Ovary (tissue), 3 donors: ENCODE results near the gene KRT80.

Experiments
- CTCF ChIP-seq, 3 donors: fragments of 450-650 bp in 2 of 3; fragments of 200-600 bp in 1 of 3; IDR thresholded peaks; one replicate each; pipeline versions ENCODE4 v1.5.1 to v1.8.0; 2016 to 2022; ENCODE audit warnings: antibody characterized with exemption in 3 of 3, mild to moderate bottlenecking in 1 of 3
- EP300 ChIP-seq: sonication (generic); formaldehyde crosslinking; IDR thresholded peaks from one replicate; pipeline ENCODE4 v1.6.1; 2017; ENCODE audit warnings: antibody characterized with exemption
- POLR2A ChIP-seq: fragments of 450-650 bp; IDR thresholded peaks from one replicate; pipeline ENCODE4 v1.6.1; 2017; ENCODE audit warnings: antibody characterized with exemption, mild to moderate bottlenecking, moderate library complexity
- donor health status: DM: no; HTN: no; CAD: no.

DNA sequence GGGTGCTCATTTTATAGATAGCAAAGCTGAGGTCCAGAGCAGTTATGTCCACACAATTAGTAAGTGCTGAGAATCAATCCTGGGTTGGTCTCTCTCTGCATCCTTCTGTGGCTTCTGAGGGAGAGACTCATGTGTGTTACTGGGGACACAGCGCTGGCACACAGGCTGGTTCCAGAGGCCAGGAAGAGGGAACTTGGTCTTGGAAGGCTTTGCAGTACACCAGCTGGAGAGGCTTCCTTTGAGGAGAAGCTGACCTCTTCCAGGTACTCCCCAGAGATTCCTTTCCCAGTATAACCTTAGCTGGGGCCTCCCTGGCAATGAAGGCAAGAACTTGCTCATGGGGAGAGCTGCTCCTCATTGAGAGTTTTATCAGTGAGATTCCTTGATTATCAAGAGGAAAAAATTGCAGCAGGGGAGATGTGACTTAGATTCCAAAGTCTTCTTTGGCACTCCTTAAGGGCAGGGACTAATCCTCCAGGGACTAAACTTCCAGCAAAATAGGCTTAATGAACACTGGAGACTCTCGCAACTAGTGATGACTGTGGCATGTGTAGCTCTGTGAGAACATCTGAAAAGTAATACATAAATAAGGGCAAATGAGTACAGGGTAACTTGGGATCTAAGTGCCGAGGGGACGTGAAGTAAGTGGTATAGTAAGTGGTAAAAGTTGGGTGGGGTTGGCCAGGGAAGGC, 13.9 kb upstream of the KRT80 start:
- TF ChIP-seq POLR2A (no peak), CTCF (IDR thresholded peaks at IDR 0.05) (no peak), EP300 (no peak)
